ENCODE measurements around the gene TECPR2. TPM values are rescaled to one million over a fixed set of nuclear protein-coding genes. Genes with fewer than 3 reads are reported as not detected.

TECPR2 gene
- polyA plus RNA-seq, 3 donors: 3.3 to 6.1 (median 5.9) TPM

GRCh38 chr14:102479777-102480176 is 117.0 kb downstream of the TECPR2 start:
- H3K27ac ChIP-seq (ENCODE audit: low read depth, low read length): no peak overlapping the region
- WGBS, 3 donors: 22 to 52% (median 48%) methylated on average over 7 of the region's 7 CpGs

DNA sequence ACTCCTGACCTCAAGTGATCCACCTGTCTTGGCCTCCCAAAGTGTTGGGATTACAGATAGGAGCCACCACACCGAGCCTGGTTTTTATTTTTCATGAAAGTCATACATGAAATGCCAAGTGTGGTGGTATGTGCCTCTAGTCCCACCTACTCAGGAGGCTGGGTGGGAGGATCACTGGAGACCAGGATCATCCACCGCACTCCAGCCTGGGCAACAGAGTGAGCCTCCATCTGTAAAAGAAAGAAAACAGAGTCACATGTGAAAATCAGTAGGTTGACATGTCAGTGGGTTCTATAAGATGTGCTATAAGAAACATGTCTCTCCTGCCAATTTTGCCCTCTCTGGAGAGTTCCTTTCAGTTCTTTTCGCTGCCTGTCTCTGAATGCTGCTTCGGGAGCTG is 118.6 kb downstream of the TECPR2 start:
- 95 to 99% (median 97%) methylated on average over 4 of the region's 4 CpGs for WGBS, 3 donors
- no peak overlapping the region for H3K27ac ChIP-seq (ENCODE audit: low read depth, low read length)

DNA sequence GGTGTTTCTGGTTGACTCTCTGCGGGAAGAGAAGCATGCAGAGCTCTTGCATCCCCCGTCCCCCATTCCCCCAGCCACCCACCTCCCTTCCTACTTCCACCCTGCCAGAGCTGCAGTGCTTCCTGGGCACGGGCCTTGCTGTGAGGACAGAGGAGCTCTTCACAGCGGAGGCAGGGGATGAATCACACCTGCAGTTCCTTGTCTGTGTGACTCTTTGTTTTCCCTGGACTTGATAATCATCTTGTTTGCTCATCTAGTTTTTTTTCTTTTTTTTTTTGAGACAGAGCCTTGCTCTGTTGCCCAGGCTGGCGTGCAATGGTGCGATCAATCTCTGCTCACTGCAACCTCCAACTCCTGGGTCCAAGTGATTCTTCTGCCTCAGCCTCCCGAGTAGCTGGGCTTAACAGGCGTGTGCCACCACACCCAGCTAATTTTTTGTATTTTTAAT is 119.1 kb downstream of the TECPR2 start:
- 88 to 94% (median 93%) methylated on average over 8 of the region's 8 CpGs for WGBS, 3 donors

DNA sequence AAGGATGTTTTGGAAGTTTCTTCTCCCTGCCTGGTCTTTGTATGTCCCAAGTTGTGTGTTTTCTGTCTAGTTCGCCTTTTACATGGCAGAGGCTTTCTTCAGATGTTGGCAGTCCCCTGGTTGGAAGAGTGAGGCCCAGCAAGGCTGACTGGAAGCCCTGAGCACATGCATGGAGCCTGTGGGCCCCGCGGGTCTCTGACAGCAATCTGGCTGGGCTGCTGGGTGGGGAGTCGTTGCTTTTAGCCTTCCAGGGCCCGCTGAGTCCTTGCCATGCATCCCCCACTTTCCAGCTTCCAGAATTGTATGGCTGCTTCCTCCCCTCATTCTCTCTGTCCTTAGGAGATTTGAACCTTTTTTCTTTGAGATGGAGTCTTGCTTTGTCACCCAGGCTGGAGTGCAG is 121.6 kb downstream of the TECPR2 start:
- 76 to 88% (median 84%) methylated on average over 5 of the region's 5 CpGs for WGBS, 3 donors
- H3K27ac ChIP-seq (ENCODE audit: low read depth, low read length): no peak overlapping the region

More for the DNA sequence above, 119.1 kb downstream of the TECPR2 start:
- no peak overlapping the region for H3K27ac ChIP-seq (ENCODE audit: low read depth, low read length)

- 85 to 92% (median 90%) methylated on average over 11 of the region's 11 CpGs for WGBS, 3 donors
- H3K27ac ChIP-seq (ENCODE audit: low read depth, low read length): no peak overlapping the region
These were observed 123.2 kb downstream of the TECPR2 start for GRCh38 chr14:102485693-102486512.

GRCh38 chr14:102486513-102487203 is 123.9 kb downstream of the TECPR2 start:
- WGBS, 3 donors: 78 to 83% (median 82%) methylated on average over 17 of the region's 17 CpGs

DNA sequence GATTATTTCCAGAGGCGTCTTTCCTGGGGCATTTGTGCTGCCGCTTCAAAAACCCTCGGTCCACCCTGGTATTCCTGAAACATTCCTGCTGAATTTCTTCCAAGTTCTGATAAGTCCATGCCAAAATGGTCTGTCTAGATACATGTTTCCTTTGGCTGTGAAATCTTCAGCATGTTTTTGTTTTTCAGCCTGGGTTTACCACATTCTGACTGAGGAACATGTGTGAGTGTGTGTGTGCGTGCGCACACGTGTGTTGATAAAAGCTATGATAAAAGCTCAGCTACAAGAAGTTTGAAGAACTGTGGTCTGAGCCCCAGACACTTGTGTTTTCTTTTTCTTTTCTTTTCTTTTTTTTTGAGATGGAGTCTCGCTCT is 124.5 kb downstream of the TECPR2 start:
- H3K27ac ChIP-seq (ENCODE audit: low read depth, low read length): no peak overlapping the region
- 74 to 78% (median 77%) methylated on average over 7 of the region's 7 CpGs for WGBS, 3 donors

More at GRCh38 chr14:102486513-102487203, 123.9 kb downstream of the TECPR2 start:
- H3K27ac ChIP-seq (ENCODE audit: low read depth, low read length): no peak overlapping the region

DNA sequence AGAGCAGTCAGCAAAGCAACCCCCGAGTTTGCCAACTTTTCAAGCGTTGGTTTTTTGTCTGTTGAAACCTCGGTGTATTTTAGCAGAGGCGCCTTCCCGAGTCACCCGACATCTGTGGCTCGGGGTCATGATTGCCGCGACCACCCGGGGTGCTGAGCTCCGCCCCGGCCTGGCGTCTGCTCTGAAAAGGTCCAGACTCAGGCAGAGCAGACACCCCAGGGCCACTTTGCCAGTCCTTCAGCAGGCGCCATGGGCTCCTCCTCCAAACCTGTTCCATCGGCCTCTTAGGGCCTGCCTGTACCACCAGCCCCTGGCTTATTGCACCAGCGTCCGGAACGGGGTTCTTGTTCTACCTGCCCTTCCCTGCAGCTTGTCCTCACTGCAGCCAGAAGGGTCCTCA is 127.7 kb downstream of the TECPR2 start:
- WGBS, 3 donors: 89 to 93% (median 91%) methylated on average over 18 of the region's 18 CpGs
- H3K27ac ChIP-seq (ENCODE audit: low read depth, low read length): no peak overlapping the region

DNA sequence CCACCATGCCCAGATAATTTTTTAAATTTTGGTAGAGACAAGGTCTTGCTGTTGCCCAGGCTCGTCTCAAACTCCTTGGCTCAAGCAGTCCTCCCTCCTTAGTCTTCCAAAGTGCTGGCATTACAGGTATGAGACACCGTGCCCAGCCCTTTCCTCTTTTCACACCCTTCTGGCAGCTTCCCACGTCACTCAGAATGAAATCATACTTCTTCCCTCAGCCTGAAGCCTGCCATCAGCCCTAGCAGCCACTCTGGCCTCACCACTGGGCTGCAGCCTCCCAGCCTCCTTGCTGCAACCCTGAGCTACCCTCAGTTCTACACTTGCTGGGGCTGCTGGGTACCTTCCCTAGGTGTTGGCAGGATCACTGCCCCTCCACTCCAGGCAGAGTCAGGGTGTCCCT is 128.6 kb downstream of the TECPR2 start:
- no peak overlapping the region for H3K27ac ChIP-seq (ENCODE audit: low read depth, low read length)
- 61 to 83% (median 70%) methylated on average over 3 of the region's 3 CpGs for WGBS, 3 donors

DNA sequence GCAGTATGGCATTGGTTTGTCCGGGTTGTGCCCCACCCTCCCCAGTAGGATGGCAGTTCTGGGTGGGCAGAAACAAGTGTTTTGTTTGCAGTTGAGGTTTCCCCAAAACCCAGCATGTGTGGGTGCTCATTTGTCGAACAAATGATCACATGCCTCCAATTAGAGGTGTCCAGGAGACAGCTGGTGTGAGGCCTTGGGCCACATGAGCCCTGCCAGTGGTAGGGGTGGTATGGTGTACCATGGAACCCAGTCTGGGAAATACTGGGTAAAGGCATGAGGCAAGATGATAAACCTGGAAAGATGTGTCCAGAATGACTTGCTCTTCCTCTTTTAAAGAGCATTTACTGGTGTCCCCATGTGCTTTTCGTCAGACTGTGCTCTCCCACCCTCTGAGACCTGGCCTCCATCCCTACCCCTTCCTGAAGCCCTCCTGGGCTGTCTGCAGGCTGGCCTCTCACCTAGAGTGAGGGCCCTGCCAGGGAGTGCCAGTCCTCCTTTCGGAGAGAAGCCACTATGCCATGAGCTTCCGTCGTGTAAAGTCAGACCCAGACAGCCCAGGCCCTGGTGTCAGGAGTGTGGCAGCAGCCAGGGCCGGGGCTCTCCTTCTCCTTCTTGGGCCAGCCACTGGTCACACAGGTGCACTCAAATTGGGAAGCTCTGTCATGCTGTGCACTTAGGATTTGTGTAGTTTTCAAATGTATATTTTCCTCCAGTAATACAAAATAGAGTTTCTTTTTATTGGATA is 129.2 kb downstream of the TECPR2 start:
- WGBS, 3 donors: 89 to 93% (median 93%) methylated on average over 7 of the region's 7 CpGs
- H3K27ac ChIP-seq (ENCODE audit: low read depth, low read length): no peak overlapping the region

GRCh38 chr14:102492531-102492910 is 129.8 kb downstream of the TECPR2 start:
- no peak overlapping the region for H3K27ac ChIP-seq (ENCODE audit: low read depth, low read length)
- 95 to 97% (median 95%) methylated on average over 15 to 17 of the region's 17 CpGs for WGBS, 3 donors

DNA sequence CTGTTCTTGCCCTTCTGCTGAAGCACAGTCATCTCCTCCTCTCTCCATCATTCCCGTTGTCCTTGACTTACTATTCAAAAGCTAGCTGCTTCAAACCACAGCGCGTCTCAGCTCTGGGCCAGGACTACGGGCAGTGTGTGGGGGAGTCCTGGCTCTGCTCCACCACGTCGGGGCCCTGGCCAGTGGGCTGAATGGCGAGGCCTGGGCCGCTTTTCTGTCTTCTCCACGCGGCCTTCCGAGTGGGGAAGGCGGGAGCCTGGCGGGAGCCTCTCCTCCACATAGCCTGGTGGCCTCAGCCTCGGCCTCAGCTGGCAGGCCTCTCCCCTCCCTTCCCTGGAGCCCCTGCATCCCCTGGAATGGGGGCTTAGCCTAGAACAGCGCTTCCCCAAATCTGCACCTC is 130.4 kb downstream of the TECPR2 start:
- WGBS, 3 donors: 85 to 95% (median 88%) methylated on average over 15 of the region's 15 CpGs
- no peak overlapping the region for H3K27ac ChIP-seq (ENCODE audit: low read depth, low read length)

- 95 to 96% (median 96%) methylated on average over 15 of the region's 15 CpGs for WGBS, 3 donors
- H3K27ac ChIP-seq (ENCODE audit: low read depth, low read length): no peak overlapping the region
These were observed 130.8 kb downstream of the TECPR2 start for GRCh38 chr14:102493585-102493984.

GRCh38 chr14:102495491-102496330 is 133.0 kb downstream of the TECPR2 start:
- H3K27ac ChIP-seq (ENCODE audit: low read depth, low read length): no peak overlapping the region
- 93 to 95% (median 94%) methylated on average over 26 of the region's 26 CpGs for WGBS, 3 donors

DNA sequence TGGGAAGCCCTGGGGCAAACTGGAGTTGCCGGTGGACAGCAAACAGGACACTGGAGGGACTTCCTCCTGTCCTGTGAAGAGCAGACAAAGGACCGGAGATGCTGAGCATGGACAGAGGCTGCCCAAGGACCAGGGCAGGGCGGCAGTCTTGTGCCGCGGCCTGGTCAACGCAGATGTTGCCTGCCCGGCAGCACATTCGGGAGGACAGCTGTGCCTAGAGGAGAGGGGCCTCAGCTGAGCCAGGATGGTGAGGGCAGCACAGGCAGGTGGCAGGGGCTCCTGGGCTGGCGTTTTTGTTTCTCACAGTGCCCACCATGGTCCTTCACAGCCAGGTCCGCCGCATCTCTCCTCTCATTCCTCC is 133.6 kb downstream of the TECPR2 start:
- WGBS, 3 donors: 95 to 99% (median 97%) methylated on average over 11 of the region's 11 CpGs

DNA sequence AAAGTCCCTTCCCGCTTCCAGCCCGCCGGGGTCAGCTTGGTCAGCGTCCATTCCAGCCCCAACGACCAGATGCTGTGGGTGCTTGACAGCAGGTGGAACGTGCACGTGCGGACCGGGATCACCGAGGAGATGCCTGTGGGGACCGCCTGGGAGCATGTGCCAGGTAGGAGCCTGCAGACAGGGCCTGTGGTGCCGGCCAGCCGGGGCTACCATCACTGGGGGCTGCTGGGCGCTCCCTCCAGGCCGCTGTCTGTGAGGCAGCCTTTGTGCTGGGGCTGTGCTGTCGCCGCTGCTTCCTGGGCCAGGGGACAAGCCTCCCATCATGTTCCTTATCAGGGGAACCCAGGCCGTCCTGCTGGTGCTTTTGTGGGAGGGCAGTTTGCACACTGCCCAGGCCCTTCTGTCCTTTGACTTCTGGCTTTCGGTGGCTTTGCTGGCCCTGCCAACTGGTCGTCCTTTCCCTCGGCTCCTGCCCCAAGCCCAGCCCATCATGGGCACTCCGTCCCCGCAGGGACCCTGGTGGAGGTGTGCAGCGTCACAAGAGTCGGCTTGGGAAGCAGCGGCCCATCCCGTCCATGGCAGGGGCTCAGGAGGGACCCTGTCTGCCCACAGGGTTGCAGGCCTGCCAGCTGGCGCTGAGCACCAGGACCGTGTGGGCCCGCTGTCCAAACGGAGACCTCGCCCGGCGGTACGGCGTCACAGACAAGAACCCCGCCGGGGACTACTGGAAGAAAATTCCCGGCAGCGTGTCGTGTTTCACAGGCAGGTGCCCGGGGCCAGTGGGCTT is 134.4 kb downstream of the TECPR2 start:
- WGBS, 3 donors: 93 to 95% (median 95%) methylated on average over 41 to 42 of the region's 42 CpGs
- H3K27ac ChIP-seq (ENCODE audit: low read depth, low read length): no peak overlapping the region

More for the DNA sequence above, 133.6 kb downstream of the TECPR2 start:
- no peak overlapping the region for H3K27ac ChIP-seq (ENCODE audit: low read depth, low read length)

GRCh38 chr14:102497998-102498677 is 135.4 kb downstream of the TECPR2 start:
- no peak overlapping the region for H3K27ac ChIP-seq (ENCODE audit: low read depth, low read length)
- WGBS, 3 donors: 85 to 90% (median 87%) methylated on average over 28 to 30 of the region's 30 CpGs

Measured in adipose tissue (tissue), 3 donors.